Lung (tissue), 12 donors: Measurements from ENCODE around the gene CLK3. TPM values are rescaled to one million over a fixed set of nuclear protein-coding genes. Genes with fewer than 3 reads are reported as not detected.

Experiments used
- ATAC-seq: fragments of 200-7000 bp; cut with Tn5 transposase; one replicate; pipeline ENCODE4 v1.9.1; 2020; ENCODE audit warnings: moderate number of reproducible peaks; ENCODE audit not compliant: insufficient read depth, low FRiP score
- DNase-seq, 3 donors: peaks; one replicate each; pipeline ENCODE4 v3.0.0-alpha.2; 2013 to 2017
- H3K27ac ChIP-seq, 2 donors: one replicate each; pipeline ENCODE4 v1.5.1; 2013; ENCODE audit warnings: mild to moderate bottlenecking in 2 of 2, moderate library complexity in 2 of 2, control low read depth in 1 of 2, inconsistent platforms in 1 of 2, low read depth in 1 of 2, low read length in 1 of 2
- H3K27me3 ChIP-seq, 3 donors: one replicate each; pipeline ENCODE4 v1.5.1; 2013; ENCODE audit warnings: low read length in 2 of 3; ENCODE audit not compliant: control insufficient read depth in 3 of 3, insufficient read depth in 3 of 3
- H3K36me3 ChIP-seq, 4 donors: one replicate each; pipeline ENCODE4 v1.5.1; 2013; ENCODE audit warnings: low read length in 4 of 4, mild to moderate bottlenecking in 1 of 4, moderate library complexity in 1 of 4; ENCODE audit not compliant: control insufficient read depth in 4 of 4, insufficient read depth in 4 of 4
- H3K4me1 ChIP-seq, 5 donors: one replicate each; pipeline ENCODE4 v1.5.1; 2013; ENCODE audit warnings: low read length in 5 of 5, mild to moderate bottlenecking in 2 of 5, moderate library complexity in 1 of 5; ENCODE audit not compliant: control insufficient read depth in 5 of 5, insufficient read depth in 5 of 5
- H3K4me3 ChIP-seq: one replicate; pipeline ENCODE4 v1.5.1; 2013; ENCODE audit warnings: mild to moderate bottlenecking, control low read depth, moderate library complexity
- H3K9ac ChIP-seq, 2 donors: one replicate each; pipeline ENCODE4 v1.5.1; 2013; ENCODE audit warnings: low read length in 2 of 2, control low read depth in 1 of 2; ENCODE audit not compliant: insufficient read depth in 1 of 2
- H3K9me3 ChIP-seq, 4 donors: one replicate each; pipeline ENCODE4 v1.5.1; 2013; ENCODE audit warnings: low read length in 3 of 4, mild to moderate bottlenecking in 1 of 4, moderate library complexity in 1 of 4; ENCODE audit not compliant: control insufficient read depth in 4 of 4, insufficient read depth in 3 of 4
- CTCF ChIP-seq: IDR thresholded peaks from 2 replicates; pipeline ENCODE4 v1.5.1; 2012; ENCODE audit warnings: mild to moderate bottlenecking; ENCODE audit errors: control extremely low read depth, extremely low read depth
- WGBS, 2 donors: extraction: QIAGEN DNeasy Blood & Tissue Kit; methylation state at CpG; one replicate each; pipeline ENCODE4 v1.1.7; 2013; 5-methylcytosine and 5-hydroxymethylcytosine counted together
- polyA plus RNA-seq, 2 donors: library from polyadenylated mRNA; stranded (reverse); fragments of 200-250 nt; gene quantifications; one replicate each; pipeline ENCODE4 v1.2.1, GENCODE V29; 2013
- total RNA-seq, 2 donors: library from RNA; depleted of rRNA in 1 of 2; stranded (reverse); fragments of >200 nt in 1 of 2; gene quantifications; one replicate each; pipeline ENCODE4 v1.2.1, GENCODE V29; 2014 to 2021
- donor health status: control.
- donor health status: control.
- donor health status: Bipolar disorder and iron deficiency.
- donor health status: healthy.
- donor health status: DM: yes; HTN: yes; CAD: no.

CLK3 gene
- total and polyA plus RNA-seq, 4 donors, result 56.1 to 70.4 (median 64.6) TPM

- Histone ChIP-seq H3K9ac (no peak overlapping the region), H3K36me3 (peaks cover 17 to 71% (median 56%) of the 10 kb centered on the region in 4 donors), H3K27ac (no peak overlapping the region), H3K4me1 (peaks cover 0 to 3% (median 0%) of the 10 kb centered on the region in 5 donors), H3K9me3 (no peaks in the 10 kb centered on the region), H3K4me3 (no peak overlapping the region), H3K27me3 (no peaks in the 10 kb centered on the region)
- no peak for TF ChIP-seq CTCF
- 65% methylated on average over 3 of the region's 3 CpGs for WGBS, 2 donors
- ATAC-seq (no peak), DNase-seq (no peak)
Measured at GRCh38 chr15:74631408-74631807, 15.8 kb downstream of the CLK3 start.

- Histone ChIP-seq H3K9me3 (no peaks in the 10 kb centered on the region), H3K36me3 (peaks cover 14 to 69% (median 52%) of the 10 kb centered on the region in 4 donors), H3K4me1 (peaks cover 0 to 3% (median 0%) of the 10 kb centered on the region in 5 donors), H3K9ac (no peak overlapping the region), H3K27me3 (no peaks in the 10 kb centered on the region), H3K4me3 (no peak overlapping the region), H3K27ac (no peak overlapping the region)
- DNase-seq, result peak; percentile 59 to 65 (median 61)
- peak; percentile 60 for ATAC-seq
- TF ChIP-seq CTCF, result peak; percentile 63
- 70 to 75% methylated on average over 8 of the region's 8 CpGs for WGBS, 2 donors
Measured at GRCh38 chr15:74631935-74632560, 16.4 kb downstream of the CLK3 start.

GRCh38 chr15:74632601-74633000, 17.0 kb downstream of the CLK3 start:
- DNase-seq (no peak), ATAC-seq (no peak)
- no peak overlapping the region for H3K4me3 ChIP-seq
- TF ChIP-seq CTCF, result no peak
- peaks cover 0 to 3% (median 0%) of the 10 kb centered on the region in 5 donors for H3K4me1 ChIP-seq
- 93 to 98% methylated on average over 9 of the region's 9 CpGs for whole genome bisulfite sequencing, 2 donors
- H3K27ac ChIP-seq, result no peak overlapping the region
- no peaks in the 10 kb centered on the region for H3K27me3 ChIP-seq
- H3K9me3 ChIP-seq, result no peaks in the 10 kb centered on the region
- peaks cover 9 to 66% (median 47%) of the 10 kb centered on the region in 4 donors for H3K36me3 ChIP-seq
- H3K9ac ChIP-seq, result no peak overlapping the region
